GM19328 (cell line): ENCODE results near the gene CPNE2.
A peak's percentile ranks its signal among the peaks of the same experiment; 100 is the strongest.
"Not testable (repeated sequence)": the region's sequence is repeated elsewhere in the genome, so short reads cannot be mapped to it uniquely, and the experiment has no call there.

Experiments used
- ATAC-seq: cut with Tn5 transposase; IDR thresholded peaks from one replicate; pipeline ENCODE4 v1.9.1; 2021; ENCODE audit warnings: mild to moderate bottlenecking, moderate library complexity; ENCODE audit not compliant: unreplicated experiment

Gene CPNE2

DNA sequence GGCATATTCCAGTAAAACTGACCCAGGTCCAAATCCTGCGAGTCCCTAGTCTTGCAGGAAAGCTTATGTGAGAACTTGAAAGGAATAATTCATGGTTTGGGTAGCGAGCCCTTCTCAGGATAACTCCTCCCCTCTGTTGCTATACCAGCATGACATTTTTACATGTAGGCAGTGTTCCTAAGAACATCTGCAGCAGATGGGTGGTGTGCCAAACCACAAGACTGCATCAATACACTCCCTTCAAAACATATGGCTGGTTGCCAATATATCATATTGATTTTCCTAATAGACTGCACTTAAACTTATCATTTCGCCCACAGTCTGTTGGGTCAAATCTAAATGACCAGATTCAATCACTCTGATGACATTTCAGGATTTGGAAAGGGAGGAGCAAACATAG lies 73.6 kb downstream of the CPNE2 start:
- ATAC-seq: no peak

DNA sequence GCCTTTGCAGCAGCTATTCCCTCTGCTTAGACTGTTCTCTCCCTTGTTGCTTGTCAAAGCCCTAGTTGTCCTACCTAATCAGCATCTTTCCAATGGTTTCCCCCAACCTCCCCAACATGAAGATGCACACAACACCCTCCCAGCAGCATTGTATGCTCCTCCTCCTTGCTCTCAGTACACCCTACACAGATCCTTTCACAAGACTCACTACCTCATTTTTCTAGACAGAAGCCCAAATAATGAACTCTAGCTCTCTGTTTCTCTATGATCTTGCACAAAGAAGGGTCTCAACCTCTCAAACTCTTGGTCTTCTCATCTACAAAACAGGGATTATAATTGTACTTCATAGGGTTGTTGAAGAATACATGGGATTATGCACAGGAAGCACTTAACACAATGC lies 74.1 kb downstream of the CPNE2 start:
- ATAC-seq: no peak

DNA sequence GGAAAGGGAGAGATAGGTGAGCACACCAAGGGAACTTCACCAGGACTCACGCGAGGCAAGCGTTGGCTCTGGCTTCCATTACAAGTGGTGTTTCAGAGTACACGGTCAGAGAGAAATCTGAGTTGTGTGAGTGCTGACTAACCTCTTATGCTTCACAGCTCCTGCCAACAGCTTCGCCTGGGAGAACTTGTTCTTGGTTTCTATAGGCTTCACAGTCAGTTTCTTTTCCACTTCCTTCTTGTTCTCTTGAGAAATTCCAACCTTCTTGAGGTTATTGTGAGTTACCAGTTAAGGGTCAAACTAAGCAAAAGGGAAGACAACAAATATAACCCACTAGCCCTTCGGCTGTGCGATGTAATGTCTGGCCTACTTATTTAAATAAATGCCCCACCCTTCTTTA lies 74.6 kb downstream of the CPNE2 start:
- no peak for ATAC-seq

DNA sequence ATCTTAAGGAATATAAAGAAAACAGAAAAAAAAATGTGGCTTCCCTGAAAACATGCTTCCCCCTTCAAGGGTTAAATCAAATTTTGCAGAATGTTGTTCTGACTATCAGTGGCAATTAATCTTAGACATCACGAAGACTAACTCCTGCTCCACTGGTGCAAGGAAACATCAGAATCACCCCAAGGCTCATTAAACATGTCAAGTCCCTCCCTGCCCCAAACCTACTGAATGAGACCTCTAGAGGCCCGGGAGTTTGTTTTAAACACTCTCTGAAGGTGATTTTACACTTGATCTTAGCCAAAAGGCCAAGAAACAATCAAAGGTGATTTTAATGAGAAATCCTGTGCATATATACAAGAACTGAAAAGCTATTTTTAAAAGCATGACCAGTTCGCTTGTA lies 75.2 kb downstream of the CPNE2 start:
- ATAC-seq: no peak

DNA sequence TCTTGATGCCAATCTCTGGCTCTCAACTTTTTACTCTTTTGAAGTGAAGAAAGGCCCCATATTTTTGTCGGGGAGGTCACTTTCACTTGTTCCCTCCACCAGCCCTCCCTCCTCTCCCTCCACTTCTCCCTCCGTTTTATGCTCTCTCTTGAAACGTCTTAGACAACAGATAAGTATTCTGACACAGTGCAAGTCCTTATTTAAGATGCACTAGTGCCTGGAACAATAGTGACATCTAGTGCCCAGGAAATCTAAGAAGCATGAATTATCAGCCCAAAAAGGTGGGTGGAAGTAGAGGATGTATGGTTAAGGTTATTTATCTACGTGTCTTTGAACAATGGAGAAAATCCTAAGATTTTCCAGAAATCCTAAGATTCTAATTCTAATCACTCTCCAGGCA lies 75.6 kb downstream of the CPNE2 start:
- no peak for ATAC-seq

DNA sequence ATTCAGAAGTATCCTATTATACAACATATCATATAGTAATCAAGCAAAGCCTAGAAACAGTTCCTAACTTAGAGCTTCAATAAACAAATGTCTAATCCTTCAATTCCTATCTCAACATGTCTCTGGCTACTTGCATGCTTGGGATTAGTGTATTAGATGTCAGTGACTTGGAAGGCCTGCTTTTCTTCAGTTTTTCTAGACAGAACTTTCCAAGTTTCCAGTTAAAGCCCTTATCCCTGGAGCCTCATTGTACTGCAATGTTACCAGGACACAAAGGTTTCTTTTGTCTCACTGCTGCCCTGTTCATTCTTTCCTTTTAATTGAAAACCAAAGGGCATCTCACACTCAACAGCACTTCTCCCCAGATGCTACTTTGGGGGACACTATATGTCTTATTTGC lies 76.9 kb downstream of the CPNE2 start:
- no peak for ATAC-seq

DNA sequence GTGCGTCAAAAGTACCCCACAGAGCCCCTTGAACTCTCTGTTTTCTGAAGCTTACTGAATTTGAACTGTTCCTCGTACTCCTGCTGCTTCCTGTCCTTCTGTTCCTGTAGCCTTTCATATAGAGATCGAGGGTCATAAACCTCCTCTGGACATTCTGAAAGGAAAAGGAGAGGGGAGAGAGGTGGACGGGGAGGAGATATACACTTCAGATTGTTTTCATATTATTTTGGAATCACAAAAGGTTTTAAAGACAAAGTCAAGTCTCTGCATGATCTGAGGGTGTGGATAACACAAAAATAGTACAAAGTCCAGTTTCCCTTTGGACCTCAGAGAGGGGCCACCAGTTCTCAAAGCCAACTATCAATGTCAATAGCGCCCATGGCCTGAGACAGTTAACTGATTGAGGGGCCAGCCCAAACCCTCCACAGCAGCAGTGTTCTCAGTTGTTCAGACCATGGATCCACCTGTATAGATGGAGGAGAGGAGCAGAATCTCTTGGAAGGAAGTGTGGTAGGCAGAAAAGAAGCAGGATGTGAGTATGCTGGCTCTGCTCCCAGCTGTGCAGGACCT lies 80.4 kb downstream of the CPNE2 start:
- ATAC-seq: no peak

DNA sequence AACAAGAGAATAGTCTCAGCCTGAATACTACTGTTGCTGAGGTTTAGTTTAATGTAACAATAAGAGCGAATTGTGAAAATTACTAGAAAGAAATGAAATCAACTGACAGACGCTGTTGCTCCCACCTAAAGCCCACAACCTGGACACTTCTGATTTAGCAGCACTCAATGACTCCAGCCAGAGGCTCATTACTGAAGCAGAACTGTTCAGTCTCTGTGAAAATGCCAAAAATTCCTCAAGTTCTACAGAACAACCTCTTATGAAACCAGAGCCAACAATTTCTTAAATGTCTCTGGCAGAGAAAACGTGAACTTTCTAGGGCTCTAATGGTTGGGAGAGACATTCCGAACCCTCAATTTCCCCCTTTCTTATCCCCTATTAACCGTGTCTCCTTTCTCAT lies 83.5 kb downstream of the CPNE2 start:
- no peak for ATAC-seq

DNA sequence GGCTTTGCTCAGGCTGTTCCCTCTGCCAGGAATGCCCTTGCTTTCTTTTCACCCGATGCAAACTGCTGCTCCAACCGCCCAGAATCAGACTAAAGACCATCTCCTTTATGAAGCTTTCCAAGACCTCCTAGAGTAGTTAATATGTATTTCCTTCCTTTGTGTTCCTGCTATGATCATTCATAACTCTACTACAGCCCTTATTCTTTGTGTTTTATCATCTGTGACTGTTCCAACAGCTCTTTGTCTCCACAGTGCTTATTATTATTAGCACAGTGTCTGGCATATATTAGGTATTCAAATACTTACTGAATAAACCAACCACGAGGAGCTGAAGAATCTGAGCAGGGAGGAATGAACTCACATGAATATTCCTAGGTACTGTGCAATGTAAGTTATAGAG lies 85.8 kb downstream of the CPNE2 start:
- no peak for ATAC-seq

DNA sequence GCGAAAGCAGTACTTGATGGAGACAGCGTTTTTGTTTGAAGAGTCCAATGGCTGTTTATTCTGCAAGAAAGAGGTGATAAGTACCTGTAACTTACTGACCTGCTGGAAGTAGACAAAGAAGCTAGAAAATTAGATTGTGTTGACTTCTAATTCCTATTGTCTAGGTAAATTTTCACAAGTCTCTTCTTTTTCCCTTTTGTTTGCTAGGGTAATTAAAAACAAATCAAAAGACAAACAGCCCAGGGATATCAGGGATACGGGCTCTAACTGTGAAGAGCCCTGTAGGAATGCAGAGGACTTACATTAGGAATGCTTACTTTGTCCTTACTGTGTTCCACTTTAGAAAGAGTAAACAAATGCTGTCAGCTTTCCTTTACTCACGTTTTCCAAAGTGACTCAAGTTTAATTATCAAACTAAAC lies 86.4 kb downstream of the CPNE2 start:
- ATAC-seq: no peak

DNA sequence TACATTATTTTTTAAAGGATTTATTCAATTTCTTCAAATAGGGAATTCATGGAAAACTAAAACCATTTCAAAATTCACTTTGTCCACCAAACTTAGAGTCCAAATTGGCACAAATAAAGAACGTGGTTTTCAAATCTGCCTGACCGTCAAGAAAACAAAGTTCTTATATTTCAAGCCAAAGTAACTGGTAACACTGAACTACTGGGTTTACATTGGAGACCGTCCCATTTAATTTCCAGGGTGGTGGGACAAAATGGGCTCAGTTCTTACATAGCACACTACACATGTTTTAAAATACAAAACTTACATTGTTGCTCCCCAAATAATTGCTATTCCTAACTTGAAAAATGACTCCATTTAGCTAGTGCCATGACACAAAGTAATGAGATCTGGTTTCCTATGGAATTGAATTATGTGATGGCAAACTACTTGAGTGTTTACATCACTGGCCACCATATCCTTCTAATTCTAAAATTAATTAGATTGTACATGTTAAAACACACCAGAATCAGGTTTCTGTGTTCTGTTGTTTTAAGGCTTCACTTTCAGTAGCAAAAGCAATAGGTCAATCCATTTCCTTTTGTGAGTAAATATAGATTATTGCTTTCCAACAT lies 86.9 kb downstream of the CPNE2 start:
- no peak for ATAC-seq

DNA sequence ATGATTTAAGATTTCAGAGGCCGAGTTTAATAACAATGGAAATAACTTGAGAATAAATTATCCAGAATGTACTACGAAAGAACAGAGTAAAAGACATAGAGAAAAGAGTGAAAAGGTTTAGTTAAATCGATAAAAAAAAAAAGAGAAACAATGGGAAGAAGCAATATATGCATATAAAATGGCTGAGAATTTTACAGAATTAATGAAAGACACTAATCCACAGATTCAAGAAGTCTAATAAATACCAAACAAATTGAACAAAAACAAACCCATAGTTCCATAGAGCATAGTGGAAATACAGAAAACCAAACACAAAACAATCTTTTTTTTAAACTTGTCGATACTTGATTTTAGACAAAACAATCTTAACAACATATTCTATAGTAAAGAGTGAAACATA lies 91.7 kb downstream of the CPNE2 start:
- no peak for ATAC-seq

DNA sequence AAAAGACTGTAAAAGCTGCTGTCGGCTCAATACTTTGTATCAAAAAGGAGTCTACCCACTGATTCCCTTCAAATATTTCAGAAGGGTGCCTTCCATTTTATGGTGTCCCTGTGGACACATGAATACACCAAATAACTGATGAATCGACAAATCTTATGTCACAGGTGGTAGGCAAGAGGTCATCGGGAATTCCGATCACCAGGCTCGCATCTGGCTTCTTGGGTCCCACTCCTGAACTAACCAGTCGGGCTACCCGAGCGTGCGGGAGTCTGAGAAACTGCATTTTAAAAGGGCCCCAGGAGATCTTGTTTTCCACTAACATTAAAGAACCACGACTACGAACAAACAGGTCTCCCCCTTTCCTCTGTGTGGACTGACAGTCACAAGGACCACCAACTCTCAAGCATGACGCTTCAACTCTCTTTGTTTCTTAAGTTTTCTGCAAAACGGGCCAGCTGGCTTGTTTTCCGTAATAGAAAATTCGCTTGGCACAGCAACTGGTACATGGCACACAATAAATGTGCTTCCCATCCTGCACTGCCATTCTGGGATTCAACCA lies 92.6 kb downstream of the CPNE2 start:
- no peak for ATAC-seq

DNA sequence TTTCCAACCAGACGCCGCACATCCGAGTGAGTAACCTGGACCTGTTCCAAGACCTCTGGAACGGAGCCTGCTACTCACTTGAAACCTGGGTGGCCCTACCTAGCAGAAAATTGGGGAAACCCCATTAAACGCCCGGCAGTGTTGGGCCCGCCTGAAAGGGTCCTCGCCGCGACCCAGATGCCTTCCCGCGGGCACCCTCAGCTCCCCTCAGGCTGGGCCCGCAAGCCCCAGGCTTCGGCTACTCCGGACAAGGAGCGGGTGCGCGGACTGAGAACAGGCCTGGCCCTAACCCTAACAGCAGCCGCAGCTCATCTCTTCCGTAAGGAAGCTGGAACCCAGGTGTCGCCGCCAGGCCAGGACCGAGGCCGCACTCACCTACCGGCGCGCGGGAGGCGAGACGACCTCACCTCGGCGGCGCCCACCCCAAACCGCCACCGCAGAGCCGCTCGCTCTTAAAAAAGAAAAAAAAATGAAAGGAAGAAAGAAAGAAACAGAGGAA lies 93.1 kb downstream of the CPNE2 start:
- peak; percentile 30 for ATAC-seq

DNA sequence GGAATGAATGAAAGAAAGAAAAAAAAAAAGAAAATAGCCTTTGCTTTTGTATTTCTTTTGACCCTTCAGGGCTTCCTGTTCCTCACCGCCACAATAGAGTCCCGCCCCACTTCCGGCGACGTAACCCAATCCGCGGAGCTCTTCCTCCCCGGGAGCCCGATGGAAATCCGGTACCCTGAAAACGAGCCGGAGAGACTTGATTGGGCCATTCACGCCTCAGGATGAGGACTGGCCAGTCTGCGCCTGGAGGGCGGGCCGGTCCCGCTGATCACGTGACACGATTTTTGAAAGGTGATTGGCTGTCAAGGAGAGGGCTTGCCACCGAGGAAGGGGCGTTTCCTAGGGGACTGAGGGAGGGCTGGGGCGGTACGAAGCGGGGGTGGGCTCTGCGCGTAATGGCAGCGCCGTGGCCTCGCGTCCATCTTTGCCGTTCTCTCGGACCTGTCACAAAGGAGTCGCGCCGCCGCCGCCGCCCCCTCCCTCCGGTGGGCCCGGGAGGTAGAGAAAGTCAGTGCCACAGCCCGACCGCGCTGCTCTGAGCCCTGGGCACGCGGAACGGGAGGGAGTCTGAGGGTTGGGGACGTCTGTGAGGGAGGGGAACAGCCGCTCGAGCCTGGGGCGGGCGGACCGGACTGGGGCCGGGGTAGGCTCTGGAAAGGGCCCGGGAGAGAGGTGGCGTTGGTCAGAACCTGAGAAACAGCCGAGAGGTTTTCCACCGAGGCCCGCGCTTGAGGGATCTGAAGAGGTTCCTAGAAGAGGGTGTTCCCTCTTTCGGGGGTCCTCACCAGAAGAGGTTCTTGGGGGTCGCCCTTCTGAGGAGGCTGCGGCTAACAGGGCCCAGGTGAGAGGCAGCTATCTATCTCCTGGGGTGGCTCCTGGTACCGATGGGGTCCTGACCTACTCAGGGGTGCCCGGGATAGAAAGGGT lies 93.8 kb downstream of the CPNE2 start, which contains the start of the genes PSME3IP1 and RSPRY1:
Gene PSME3IP1, minus strand, starts transcription at position 95 of the 927 bp plus-strand sequence. CDS start 12,185 bp downstream, outside the sequence.
Gene RSPRY1, plus strand, starts transcription at position 385 of the 927 bp plus-strand sequence. CDS start 18,330 bp downstream, outside the sequence.
- peak; percentile 85 for ATAC-seq

DNA sequence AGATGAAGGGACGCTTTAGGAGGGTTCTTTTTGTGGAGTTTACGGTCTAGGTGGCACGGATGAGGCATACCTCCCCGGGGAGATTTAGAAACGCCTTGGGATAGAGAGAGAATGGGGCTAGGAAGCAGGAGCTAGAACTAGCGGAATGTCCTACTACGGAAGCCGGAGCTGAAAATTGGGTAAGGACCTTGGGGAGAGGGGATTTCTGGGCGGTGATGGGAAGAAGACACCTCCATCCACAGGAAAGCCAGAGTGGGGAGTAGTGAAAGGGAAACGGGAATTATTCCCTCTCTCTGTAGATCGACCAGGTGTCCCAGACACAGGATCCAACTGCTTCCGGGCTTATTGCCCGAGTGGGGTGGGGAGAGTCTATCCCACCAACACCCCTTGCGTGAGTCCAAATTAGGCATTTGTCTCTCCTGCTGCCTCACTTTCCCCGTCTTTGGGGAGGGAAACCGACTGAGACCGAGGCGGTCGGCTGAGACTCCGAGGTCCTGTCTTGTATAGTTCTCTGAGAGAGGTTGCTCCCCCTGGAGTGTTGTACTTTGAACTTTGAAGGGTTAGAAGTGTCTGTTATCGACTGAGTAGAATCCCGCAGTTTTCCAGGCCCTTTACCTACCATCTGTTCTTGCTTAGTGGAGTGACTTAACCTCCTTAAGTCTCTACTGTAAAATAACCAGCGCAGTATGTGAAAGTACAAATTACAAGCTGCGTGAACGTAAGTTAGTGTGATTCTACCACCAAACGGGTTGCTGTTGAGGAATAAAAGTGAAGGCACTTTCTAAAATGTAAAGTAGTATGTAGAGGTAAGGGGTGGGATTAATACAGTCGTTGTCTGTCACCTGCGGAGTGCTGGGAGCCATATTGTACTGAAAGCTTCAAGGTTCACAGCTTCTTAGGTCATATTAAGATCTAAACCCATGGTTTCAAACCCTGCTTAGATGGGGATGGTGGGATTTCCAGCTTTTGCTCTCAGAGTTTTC lies 94.8 kb downstream of the CPNE2 start:
- ATAC-seq: no peak

DNA sequence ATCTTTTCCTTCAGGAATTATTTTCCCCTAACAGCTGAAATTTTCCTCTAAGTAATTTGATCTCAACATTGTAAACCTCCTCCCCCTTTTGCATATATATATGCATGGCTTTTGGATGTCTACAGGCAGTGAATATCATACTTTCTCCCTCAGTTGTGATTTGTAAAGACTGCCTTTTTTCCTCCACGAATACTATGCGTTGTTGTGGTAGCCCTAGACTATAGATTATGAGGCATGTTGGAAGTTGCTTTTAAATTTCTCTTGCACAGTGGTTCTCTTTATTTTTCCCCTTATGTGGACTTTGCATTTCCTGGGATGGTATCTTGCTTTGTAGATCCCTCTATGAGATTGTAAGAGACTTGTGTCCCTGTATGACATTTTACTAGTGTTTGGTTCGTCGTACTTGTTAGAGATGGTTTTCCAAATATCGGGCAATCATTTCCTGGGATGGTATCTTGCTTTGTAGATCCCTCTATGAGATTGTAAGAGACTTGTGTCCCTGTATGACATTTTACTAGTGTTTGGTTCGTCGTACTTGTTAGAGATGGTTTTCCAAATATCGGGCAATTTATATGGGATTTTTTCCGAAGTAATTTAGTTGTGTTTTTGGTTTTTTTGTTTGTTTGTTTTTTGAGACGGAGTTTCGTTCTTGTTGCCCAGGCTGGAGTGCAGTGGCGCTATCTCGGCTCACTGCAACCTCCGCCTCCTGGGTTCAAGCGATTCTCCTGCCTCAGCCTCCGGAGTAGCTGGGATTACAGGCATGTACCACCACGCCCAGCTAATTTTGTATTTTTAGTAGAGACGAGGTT lies 95.7 kb downstream of the CPNE2 start:
- ATAC-seq: not testable (repeated sequence)

DNA sequence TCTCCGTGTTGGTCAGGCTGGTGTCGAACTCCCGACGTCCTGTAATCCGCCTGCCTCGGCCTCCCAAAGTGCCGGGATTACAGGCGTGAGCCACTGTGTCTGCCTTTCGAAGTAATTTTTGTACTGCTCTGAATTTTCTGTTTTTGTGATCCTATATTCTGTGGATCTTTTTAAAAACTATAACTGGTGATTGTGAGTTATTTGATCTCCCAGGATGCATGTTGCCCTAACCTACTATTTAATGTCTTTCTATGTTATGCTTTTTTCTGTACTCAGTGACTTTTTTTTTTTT lies 96.3 kb downstream of the CPNE2 start:
- no peak for ATAC-seq

DNA sequence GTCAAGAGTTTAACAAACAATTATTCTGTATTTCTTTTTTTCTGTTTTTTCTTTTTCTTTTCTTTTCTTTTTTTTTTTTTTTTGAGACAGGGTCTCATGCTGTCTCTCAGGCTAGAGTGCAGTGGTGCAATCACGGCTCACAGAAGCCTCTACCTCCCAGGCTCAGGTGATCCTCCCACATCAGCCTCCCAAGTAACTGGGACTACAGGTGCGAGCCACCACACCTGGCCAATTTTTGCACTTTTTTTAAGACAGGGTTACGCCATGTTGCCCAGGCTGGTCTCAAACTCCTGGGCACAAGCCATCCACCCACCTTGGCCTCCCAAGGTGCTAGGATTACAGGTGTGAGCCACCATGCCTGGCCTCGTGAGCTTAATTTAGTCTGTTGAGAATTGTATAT lies 97.1 kb downstream of the CPNE2 start:
- not testable (repeated sequence) for ATAC-seq
